Smooth muscle cell of the coronary artery (primary cell): ENCODE data around the gene OR12D3. TPM values are rescaled to one million over a fixed set of nuclear protein-coding genes. Genes with fewer than 3 reads are reported as not detected.

Experiments used
- total RNA-seq: library from RNA; depleted of rRNA; stranded (reverse); fragments of >200 nt; gene quantifications from 2 replicates; pipeline ENCODE4 v1.2.3, GENCODE V29; 2014; ENCODE audit warnings: low replicate concordance

The OR12D3 gene
- not detected in 2 replicates for total RNA-seq

GRCh38 chr6:29375191-29375590, at the start of gene OR12D3:
OR12D3 (minus strand) TSS chr6:29375291; CDS start chr6:29375287, 4 bp downstream.

GRCh38 chr6:29414588-29414987, 39.5 kb upstream of the OR12D3 start, which contains the start of gene OR12D1:
OR12D1 (plus strand) TSS chr6:29414928.

GRCh38 chr6:29395331-29395730, 20.2 kb upstream of the OR12D3 start, which contains the start of gene OR12D2:
OR12D2 (plus strand) TSS chr6:29395631; CDS start chr6:29396700, 1,069 bp downstream.

GRCh38 chr6:29368765-29369164, 6.3 kb downstream of the OR12D3 start, which contains the start of gene OR5V1:
OR5V1 (minus strand) TSS chr6:29368865; CDS start chr6:29356195, 12,670 bp downstream.

Other genes with a start within 250 kb of the OR12D3 start
- not detected in 2 replicates for gene OR2J2, start 204.4 kb downstream of the OR12D3 start, total RNA-seq
- not detected in 2 replicates for gene OR14J1, start 73.6 kb downstream of the OR12D3 start, total RNA-seq
- not detected in 2 replicates for gene OR5V1, start 6.4 kb downstream of the OR12D3 start, total RNA-seq
- not detected in 2 replicates for gene OR12D2, start 20.3 kb upstream of the OR12D3 start, total RNA-seq
- gene OR12D1, start 39.6 kb upstream of the OR12D3 start, total RNA-seq, result not detected in 2 replicates
- gene OR10C1, start 64.0 kb upstream of the OR12D3 start, total RNA-seq, result not detected in 2 replicates
- not detected in 2 replicates for gene OR11A1, start 81.8 kb upstream of the OR12D3 start, total RNA-seq
- not detected in 2 replicates for gene OR2H1, start 81.9 kb upstream of the OR12D3 start, total RNA-seq
- gene MAS1L, start 112.7 kb upstream of the OR12D3 start, total RNA-seq, result not detected in 2 replicates
- not detected in 2 replicates for gene UBD, start 184.4 kb upstream of the OR12D3 start, total RNA-seq
- not detected in 2 replicates for gene OR2H2, start 209.8 kb upstream of the OR12D3 start, total RNA-seq